Peyer's patch (tissue), 4 donors: Measurements from ENCODE around the gene FBXO21. TPM values are rescaled to one million over a fixed set of nuclear protein-coding genes. Genes with fewer than 3 reads are reported as not detected.

Source experiments
- DNase-seq, 3 donors: peaks; one replicate each; pipeline ENCODE4 v3.0.0-alpha.2; 2017 to 2019
- H3K27ac ChIP-seq, 4 donors: fragments of 200-600 bp; sonication (generic); one replicate each; pipeline ENCODE4 v1.5.1; 2016 to 2019
- H3K27me3 ChIP-seq, 2 donors: fragments of 200-600 bp; sonication (generic); one replicate each; pipeline ENCODE4 v1.5.1; 2019
- H3K36me3 ChIP-seq, 3 donors: fragments of 200-600 bp; sonication (generic); one replicate each; pipeline ENCODE4 v1.5.1; 2016 to 2019
- H3K4me1 ChIP-seq, 4 donors: fragments of 200-600 bp; sonication (generic); one replicate each; pipeline ENCODE4 v1.5.1; 2016 to 2019
- H3K4me3 ChIP-seq, 4 donors: fragments of 200-600 bp; sonication (generic); 1 replicate in 3 of 4; 2 replicates in 1 of 4; pipeline ENCODE4 v1.5.1; 2016 to 2019; ENCODE audit warnings: mild to moderate bottlenecking in 1 of 4
- H3K9me3 ChIP-seq, 4 donors: fragments of 200-600 bp; sonication (generic); one replicate each; pipeline ENCODE4 v1.5.1; 2016 to 2019; ENCODE audit warnings: mild to moderate bottlenecking in 1 of 4
- POLR2A ChIP-seq, 2 donors: fragments of 450-650 bp; IDR thresholded peaks; one replicate each; pipeline ENCODE4 v1.5.1; 2017; ENCODE audit warnings: antibody characterized with exemption in 2 of 2, mild to moderate bottlenecking in 2 of 2, moderate library complexity in 2 of 2
- total RNA-seq, 4 donors: library from RNA; depleted of rRNA; stranded (reverse); fragments of >200 nt; gene quantifications; one replicate each; pipeline ENCODE4 v1.1.0, GENCODE V29; 2016
- TF ChIP-seq, protein P1 (sequence below), 6 experiments: fragments of 450-650 bp in 4 of 6; fragments of 200-600 bp in 2 of 6; sonication (generic) in 1 of 6; IDR thresholded peaks; one replicate each; pipeline ENCODE4 v1.5.1; 2017 to 2019; ENCODE audit warnings: antibody characterized with exemption in 6 of 6, mild to moderate bottlenecking in 3 of 6, moderate library complexity in 1 of 6

Gene FBXO21
- total RNA-seq, 4 donors from 2014 or later = 42.5 to 115 (median 68.8) TPM

DNA sequence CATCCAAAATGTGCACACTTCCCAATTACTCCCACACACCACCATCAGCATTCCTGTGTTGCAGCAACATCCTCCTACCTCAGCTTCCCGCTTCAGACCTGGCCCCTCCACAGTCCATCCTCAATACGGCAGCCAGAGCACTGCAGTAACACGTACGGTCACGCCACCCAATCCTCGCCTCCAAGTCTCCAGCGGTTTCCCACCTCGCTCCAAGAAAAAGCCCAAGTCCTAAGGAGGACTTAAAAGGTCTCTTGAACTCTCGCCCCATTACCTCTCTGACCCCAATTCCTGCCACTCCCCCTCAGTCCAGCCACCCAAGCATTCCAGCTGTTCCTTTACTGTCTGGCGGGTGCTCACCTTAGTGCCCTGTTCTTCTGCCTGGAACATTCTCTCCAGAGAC, 12.0 kb downstream of the FBXO21 start:
- no peaks in the 10 kb centered on the region for H3K4me1 ChIP-seq
- H3K27ac ChIP-seq = no peak overlapping the region
- no peak overlapping the region for H3K4me3 ChIP-seq
- peaks cover 0 to 63% (median 0%) of the 10 kb centered on the region in 3 donors for H3K36me3 ChIP-seq
- H3K27me3 ChIP-seq = no peaks in the 10 kb centered on the region
- TF ChIP-seq, protein P1, sequence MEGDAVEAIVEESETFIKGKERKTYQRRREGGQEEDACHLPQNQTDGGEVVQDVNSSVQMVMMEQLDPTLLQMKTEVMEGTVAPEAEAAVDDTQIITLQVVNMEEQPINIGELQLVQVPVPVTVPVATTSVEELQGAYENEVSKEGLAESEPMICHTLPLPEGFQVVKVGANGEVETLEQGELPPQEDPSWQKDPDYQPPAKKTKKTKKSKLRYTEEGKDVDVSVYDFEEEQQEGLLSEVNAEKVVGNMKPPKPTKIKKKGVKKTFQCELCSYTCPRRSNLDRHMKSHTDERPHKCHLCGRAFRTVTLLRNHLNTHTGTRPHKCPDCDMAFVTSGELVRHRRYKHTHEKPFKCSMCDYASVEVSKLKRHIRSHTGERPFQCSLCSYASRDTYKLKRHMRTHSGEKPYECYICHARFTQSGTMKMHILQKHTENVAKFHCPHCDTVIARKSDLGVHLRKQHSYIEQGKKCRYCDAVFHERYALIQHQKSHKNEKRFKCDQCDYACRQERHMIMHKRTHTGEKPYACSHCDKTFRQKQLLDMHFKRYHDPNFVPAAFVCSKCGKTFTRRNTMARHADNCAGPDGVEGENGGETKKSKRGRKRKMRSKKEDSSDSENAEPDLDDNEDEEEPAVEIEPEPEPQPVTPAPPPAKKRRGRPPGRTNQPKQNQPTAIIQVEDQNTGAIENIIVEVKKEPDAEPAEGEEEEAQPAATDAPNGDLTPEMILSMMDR (IDR thresholded peaks at IDR 0.05) = no peak
- no peak for TF ChIP-seq POLR2A (IDR thresholded peaks at IDR 0.05)
- DNase-seq = no peak
- H3K9me3 ChIP-seq = no peaks in the 10 kb centered on the region

DNA sequence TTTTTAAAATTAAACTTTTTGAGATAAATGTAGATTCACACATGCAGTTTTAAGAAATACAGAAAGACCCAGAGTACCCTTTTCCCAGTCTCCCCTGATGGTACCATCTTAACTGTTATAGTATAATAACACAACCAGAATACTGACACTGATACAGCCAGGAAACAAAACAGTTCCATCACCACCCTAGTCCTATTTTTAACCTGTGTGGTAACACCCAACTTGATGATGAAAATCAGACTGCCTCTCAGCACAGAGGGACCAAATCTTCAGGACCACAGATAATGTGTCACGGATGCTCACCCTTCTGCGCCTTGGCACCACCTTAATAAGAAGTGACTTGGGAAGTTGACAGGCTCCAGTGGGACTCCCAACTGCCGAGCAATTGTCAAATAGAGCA, 18.1 kb downstream of the FBXO21 start:
- no peaks in the 10 kb centered on the region for H3K27me3 ChIP-seq
- H3K4me1 ChIP-seq = no peaks in the 10 kb centered on the region
- H3K27ac ChIP-seq = no peak overlapping the region
- no peak overlapping the region for H3K4me3 ChIP-seq
- TF ChIP-seq POLR2A (IDR thresholded peaks at IDR 0.05) = no peak
- TF ChIP-seq, protein P1 (IDR thresholded peaks at IDR 0.05) = no peak
- no peak for DNase-seq
- H3K9me3 ChIP-seq = no peaks in the 10 kb centered on the region
- H3K36me3 ChIP-seq = peaks cover 0 to 78% (median 0%) of the 10 kb centered on the region in 3 donors

DNA sequence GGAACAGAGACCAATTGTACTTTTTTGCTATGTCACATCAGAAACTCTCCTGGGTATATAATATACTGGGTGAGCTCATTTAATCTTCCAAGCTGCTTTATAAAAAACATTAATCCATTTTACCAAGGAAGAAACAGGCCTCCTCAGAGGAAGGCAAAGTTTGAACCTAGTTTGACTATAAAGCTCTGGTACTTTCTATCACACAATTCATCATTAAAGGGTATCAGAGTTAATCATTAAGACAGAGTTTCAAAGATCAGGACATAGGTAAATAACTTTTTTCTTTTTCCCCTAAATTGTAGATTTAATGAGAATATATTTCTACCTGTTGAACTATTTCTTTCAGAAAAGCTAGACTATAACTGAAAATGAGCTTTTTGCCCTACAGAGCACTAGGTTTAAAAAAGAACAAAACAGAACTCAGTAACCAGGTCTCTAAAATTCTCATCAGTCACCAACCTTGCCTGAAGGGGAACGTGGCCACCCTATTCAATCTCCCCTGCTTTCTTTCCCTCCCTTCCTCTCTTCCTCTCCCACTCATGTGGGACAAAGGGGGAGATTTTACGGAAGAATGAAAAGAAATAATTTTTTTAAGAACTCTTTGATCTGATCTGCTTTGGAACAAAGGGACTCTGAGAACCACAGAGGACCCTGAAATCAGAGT, 18.6 kb downstream of the FBXO21 start:
- H3K9me3 ChIP-seq = no peaks in the 10 kb centered on the region
- peaks cover 0 to 78% (median 0%) of the 10 kb centered on the region in 3 donors for H3K36me3 ChIP-seq
- H3K27me3 ChIP-seq = no peaks in the 10 kb centered on the region
- H3K4me1 ChIP-seq = no peaks in the 10 kb centered on the region
- no peak overlapping the region for H3K4me3 ChIP-seq
- TF ChIP-seq, protein P1 (IDR thresholded peaks at IDR 0.05) = no peak
- no peak for TF ChIP-seq POLR2A (IDR thresholded peaks at IDR 0.05)
- DNase-seq = no peak
- no peak overlapping the region for H3K27ac ChIP-seq

DNA sequence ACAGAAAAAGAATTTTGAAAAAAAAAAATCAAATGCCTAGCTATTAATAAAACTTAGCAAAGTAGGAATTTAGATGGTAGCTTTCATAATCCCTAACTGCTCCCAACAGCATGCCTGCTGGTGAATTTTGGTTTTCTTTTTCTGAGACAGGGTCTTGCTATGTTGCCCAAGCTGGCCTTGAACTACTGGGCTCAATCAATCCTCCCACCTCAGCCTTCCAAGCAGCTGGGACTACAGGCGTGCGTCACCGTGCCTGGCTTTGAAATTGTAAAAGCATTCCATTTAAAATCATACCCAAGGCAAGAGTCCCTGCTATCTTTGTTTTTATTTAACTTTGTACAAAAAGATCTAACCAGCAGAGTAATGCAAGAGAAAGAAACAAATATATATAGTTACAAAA, 20.7 kb downstream of the FBXO21 start:
- H3K9me3 ChIP-seq = no peaks in the 10 kb centered on the region
- H3K4me1 ChIP-seq = no peaks in the 10 kb centered on the region
- H3K36me3 ChIP-seq = peaks cover 0 to 90% (median 0%) of the 10 kb centered on the region in 3 donors
- H3K27ac ChIP-seq = no peak overlapping the region
- H3K4me3 ChIP-seq = no peak overlapping the region
- H3K27me3 ChIP-seq = no peaks in the 10 kb centered on the region
- no peak for DNase-seq
- TF ChIP-seq, protein P1 (IDR thresholded peaks at IDR 0.05) = no peak
- TF ChIP-seq POLR2A (IDR thresholded peaks at IDR 0.05) = no peak

DNA sequence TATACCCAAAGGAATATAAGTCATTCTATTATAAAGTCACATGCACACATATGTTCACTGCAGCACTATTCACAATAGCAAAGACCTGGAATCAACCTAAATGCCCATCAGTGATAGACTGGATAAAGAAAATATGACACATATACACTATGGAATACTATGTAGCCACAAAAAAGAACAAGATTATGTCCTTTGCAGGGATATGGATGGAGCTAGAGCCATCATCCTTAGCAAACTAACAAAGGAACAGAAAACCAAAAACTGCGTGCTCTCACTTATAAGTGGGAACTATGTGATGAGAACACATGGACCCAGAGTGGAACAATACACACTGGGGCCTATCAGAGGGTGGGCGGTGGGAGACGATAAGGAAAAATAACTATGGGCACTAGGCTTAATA, 21.3 kb downstream of the FBXO21 start:
- no peak for TF ChIP-seq POLR2A (IDR thresholded peaks at IDR 0.05)
- TF ChIP-seq, protein P1 (IDR thresholded peaks at IDR 0.05) = no peak
- DNase-seq = no peak
- Histone ChIP-seq H3K4me3 (no peak overlapping the region), H3K9me3 (no peaks in the 10 kb centered on the region), H3K27me3 (no peaks in the 10 kb centered on the region), H3K36me3 (peaks cover 0 to 90% (median 0%) of the 10 kb centered on the region in 3 donors), H3K4me1 (no peaks in the 10 kb centered on the region), H3K27ac (no peak overlapping the region)
